ENCODE results near the gene DECR2.

DNA sequence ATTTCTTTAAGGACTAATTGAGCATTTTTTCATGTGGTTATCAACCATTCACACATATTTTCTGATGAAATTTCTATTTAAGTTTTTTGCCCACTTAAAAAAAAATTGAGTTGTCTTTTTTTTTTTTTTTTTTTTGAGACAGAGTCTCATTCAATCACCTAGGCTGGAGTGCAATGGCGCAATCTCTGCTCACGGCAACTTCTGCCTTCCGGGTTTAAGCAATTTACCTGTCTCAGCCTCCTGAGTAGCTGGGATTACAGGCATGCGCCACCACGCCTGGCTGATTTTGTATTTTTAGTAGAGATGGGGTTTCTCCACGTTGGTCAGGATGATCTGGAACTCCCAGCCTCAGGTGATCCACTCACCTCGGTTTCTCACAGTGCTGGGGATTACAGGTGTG is 58.1 kb downstream of the DECR2 start:
- no peak for TF ChIP-seq GATA2 (IDR thresholded peaks at IDR 0.05; ENCODE audit: low read depth, low read length)
- no peak for TF ChIP-seq GATA3 (IDR thresholded peaks at IDR 0.05; ENCODE audit: low read depth, low read length)

Measured in SH-SY5Y (cell line).